ENCODE data around the gene LDHD. TPM values are rescaled to one million over a fixed set of nuclear protein-coding genes. Genes with fewer than 3 reads are reported as not detected.

The LDHD gene
- polyA plus RNA-seq, 3 donors = 3.7 to 6.3 (median 5.4) TPM

- DNase-seq = no peak
- Histone ChIP-seq H3K79me2 (ENCODE audit: insufficient read depth, low read length) (peaks cover 23% of the 10 kb centered on the region), H3K4me3 (replicated peaks in 1 of 3; ENCODE audit: low read depth in 2 of 3, low read length in 3 of 3) (no peak overlapping the region), H3K9me3 (replicated peaks in 1 of 2; ENCODE audit: control insufficient read depth in 1 of 2, insufficient read depth in 1 of 2, low read length in 2 of 2) (no peaks in the 10 kb centered on the region), H4K20me1 (ENCODE audit: insufficient read depth, low read length) (peaks cover 6% of the 10 kb centered on the region), H3K4me1 (ENCODE audit: control insufficient read depth in 1 of 2, insufficient read depth in 2 of 2, low read length in 2 of 2) (peaks cover 21 to 22% of the 10 kb centered on the region in 2 donors), H3K9ac (ENCODE audit: insufficient read depth, low read length, poor library complexity, severe bottlenecking) (no peak overlapping the region), H2AFZ (ENCODE audit: insufficient read depth, low read depth, low read length, poor library complexity, severe bottlenecking) (peak overlapping the region; percentile 22), H3K4me2 (replicated peaks; ENCODE audit: extremely low read depth, low read length, poor library complexity, severe bottlenecking) (peak overlapping the region; percentile 12), H3K27ac (ENCODE audit: low read depth in 1 of 2, low read length in 2 of 2) (no peak overlapping the region), H3K36me3 (replicated peaks in 1 of 2; ENCODE audit: control insufficient read depth in 1 of 2, insufficient read depth in 2 of 2, low read length in 2 of 2) (no peaks in the 10 kb centered on the region), H3K27me3 (ENCODE audit: control insufficient read depth in 2 of 2, insufficient read depth in 2 of 2, low read length in 2 of 2) (no peaks in the 10 kb centered on the region)
- Mint-ChIP-seq H3K4me3 (peak overlapping the region in 1 of 2 donors; percentile 51), H3K36me3 (peaks cover 7 to 9% of the 10 kb centered on the region in 2 donors), H3K27me3 (ENCODE audit: low read depth in 3 of 3) (peaks cover 0 to 3% (median 0%) of the 10 kb centered on the region in 3 donors), H3K4me1 (peaks cover 35% of the 10 kb centered on the region), H3K9me3 (peaks cover 0 to 2% (median 0%) of the 10 kb centered on the region in 7 donors), H3K27ac (peak overlapping the region in 1 of 7 donors; percentile 15)
- no peak for TF ChIP-seq CTCF (IDR thresholded peaks at IDR 0.05)
- intact Hi-C loops (cut with micrococcal nuclease) = no loop called here
- 19% methylated on average over 5 of the region's 10 CpGs for WGBS (ENCODE audit: insufficient coverage)
Measured at GRCh38 chr16:75087375-75087979, 29.1 kb downstream of the LDHD start.

- Histone ChIP-seq H3K9ac (ENCODE audit: insufficient read depth, low read length, poor library complexity, severe bottlenecking) (no peak overlapping the region), H3K4me1 (ENCODE audit: control insufficient read depth in 1 of 2, insufficient read depth in 2 of 2, low read length in 2 of 2) (peaks cover 21 to 22% of the 10 kb centered on the region in 2 donors), H3K4me3 (replicated peaks in 1 of 3; ENCODE audit: low read depth in 2 of 3, low read length in 3 of 3) (no peak overlapping the region), H2AFZ (ENCODE audit: insufficient read depth, low read depth, low read length, poor library complexity, severe bottlenecking) (no peak overlapping the region), H3K27me3 (ENCODE audit: control insufficient read depth in 2 of 2, insufficient read depth in 2 of 2, low read length in 2 of 2) (no peaks in the 10 kb centered on the region), H4K20me1 (ENCODE audit: insufficient read depth, low read length) (peaks cover 6% of the 10 kb centered on the region), H3K4me2 (replicated peaks; ENCODE audit: extremely low read depth, low read length, poor library complexity, severe bottlenecking) (no peak overlapping the region), H3K27ac (ENCODE audit: low read depth in 1 of 2, low read length in 2 of 2) (no peak overlapping the region), H3K9me3 (replicated peaks in 1 of 2; ENCODE audit: control insufficient read depth in 1 of 2, insufficient read depth in 1 of 2, low read length in 2 of 2) (no peaks in the 10 kb centered on the region), H3K79me2 (ENCODE audit: insufficient read depth, low read length) (peaks cover 29% of the 10 kb centered on the region), H3K36me3 (replicated peaks in 1 of 2; ENCODE audit: control insufficient read depth in 1 of 2, insufficient read depth in 2 of 2, low read length in 2 of 2) (no peaks in the 10 kb centered on the region)
- WGBS (ENCODE audit: insufficient coverage) = 79% methylated on average over 9 of the region's 10 CpGs
- H3K9me3 Mint-ChIP-seq = peaks cover 0 to 2% (median 0%) of the 10 kb centered on the region in 7 donors
- peaks cover 35% of the 10 kb centered on the region for H3K4me1 Mint-ChIP-seq
- DNase-seq = no peak
- H3K36me3 Mint-ChIP-seq = peaks cover 7 to 9% of the 10 kb centered on the region in 2 donors
- no peak for TF ChIP-seq CTCF (IDR thresholded peaks at IDR 0.05)
- peaks cover 0 to 3% (median 0%) of the 10 kb centered on the region in 3 donors for H3K27me3 Mint-ChIP-seq (ENCODE audit: low read depth in 3 of 3)
- intact Hi-C loops (cut with micrococcal nuclease) = no loop called here
- H3K27ac Mint-ChIP-seq = no peak overlapping the region
- no peak overlapping the region for H3K4me3 Mint-ChIP-seq
Measured at GRCh38 chr16:75086688-75087374, 29.7 kb downstream of the LDHD start.
